ENCODE data around the gene ETS2.

The ETS2 gene

DNA sequence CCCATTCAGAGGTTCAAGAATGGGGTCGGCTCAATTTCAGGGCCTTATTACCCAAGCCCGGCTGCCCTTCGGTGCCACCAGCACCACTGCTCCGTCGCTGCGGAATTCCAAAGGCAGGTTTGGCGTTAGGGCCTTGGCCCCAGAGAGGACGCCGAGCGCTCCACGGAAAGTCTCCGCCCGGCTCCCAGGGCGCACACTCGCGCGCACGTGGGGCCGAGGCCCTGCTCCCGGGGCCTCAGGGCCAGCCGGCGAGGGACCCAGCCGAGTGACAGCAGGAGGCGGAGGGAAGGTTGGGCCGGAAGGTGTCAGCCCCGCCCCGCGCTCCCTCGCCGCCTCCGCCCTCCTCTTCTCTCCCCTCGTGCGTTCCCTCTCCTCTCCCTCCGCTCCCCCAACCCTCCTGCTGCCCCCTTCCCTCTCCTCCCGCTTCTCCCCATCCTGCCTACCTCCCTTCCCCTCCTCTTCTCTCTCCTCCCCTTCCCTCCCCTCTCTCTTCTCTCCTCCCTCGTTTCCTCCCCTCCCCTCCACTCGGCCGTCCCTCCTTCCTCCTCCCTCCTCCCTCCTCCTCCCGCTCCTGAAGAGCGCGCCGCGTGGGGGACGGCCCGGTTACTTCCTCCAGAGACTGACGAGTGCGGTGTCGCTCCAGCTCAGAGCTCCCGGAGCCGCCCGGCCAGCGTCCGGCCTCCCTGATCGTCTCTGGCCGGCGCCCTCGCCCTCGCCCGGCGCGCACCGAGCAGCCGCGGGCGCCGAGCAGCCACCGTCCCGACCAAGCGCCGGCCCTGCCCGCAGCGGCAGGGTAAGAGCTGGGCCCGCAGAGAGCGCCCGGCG lies at the start of gene ETS2:
ETS2 (plus strand) TSS at position 602 of the 825 bp plus-strand sequence. CDS start 4,106 bp downstream, outside the sequence.
- DNase-seq = peak; percentile 95

GRCh38 chr21:38756746-38757145 lies 49.0 kb upstream of the ETS2 start:
- DNase-seq = peak; percentile 91

DNA sequence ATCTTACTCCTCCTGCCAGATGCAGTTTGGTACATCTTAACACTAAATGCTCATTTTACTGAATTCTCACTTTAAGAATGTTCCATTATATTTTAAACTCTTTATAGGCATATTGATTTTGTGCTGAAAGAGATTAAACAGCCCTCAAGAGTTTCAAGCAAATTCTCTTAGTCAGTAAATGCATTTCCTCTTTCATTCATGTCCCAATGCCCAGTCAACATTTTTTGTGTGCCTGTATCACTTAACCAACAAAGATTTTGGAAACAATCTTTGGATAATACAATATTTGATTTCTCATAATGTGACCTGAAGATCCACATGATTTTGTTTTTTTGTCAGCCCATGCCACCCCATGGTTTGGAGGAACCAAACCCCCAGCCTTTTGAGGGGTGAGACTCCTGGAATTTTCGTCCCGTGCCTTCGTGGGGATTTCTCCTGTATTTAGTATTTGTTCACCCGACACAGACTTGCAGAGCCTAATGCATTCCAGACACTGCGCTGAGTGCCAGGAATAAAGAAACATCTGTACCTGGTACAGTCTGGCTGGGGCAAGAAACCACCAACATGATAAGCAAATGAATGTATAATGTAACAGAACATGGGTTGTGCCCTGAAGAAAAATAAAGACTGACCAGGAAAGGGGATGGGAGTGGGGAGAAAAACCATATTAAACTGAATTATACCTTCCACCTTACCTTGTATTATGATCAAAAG lies 47.1 kb upstream of the ETS2 start:
- no peak for DNase-seq

GRCh38 chr21:38759413-38759812 lies 46.3 kb upstream of the ETS2 start:
- no peak for DNase-seq

GRCh38 chr21:38760017-38760761 lies 45.5 kb upstream of the ETS2 start:
- no peak for DNase-seq

DNA sequence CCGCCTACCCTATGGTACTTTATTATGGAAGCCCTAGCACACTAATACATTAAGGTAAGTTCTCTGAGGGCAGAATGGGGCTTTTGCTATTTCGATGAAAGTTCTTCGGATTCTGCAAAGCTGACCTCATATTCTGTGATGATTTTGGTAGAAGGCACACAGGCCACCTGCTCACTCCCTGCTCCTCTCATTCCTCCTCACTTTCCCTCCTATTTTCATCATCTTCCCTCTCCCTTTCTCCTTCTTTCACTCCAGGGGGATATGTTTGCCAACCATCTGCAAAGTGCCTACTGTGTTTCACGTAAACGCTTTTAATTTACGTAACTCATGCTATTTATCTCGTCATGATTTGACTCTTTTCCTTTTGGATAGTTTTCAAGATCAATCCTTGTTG lies 45.0 kb upstream of the ETS2 start:
- DNase-seq = no peak

GRCh38 chr21:38761531-38761930 lies 44.2 kb upstream of the ETS2 start:
- no peak for DNase-seq

- DNase-seq = no peak
Measured at GRCh38 chr21:38765056-38765455, 40.7 kb upstream of the ETS2 start.

GRCh38 chr21:38766987-38767722 lies 38.6 kb upstream of the ETS2 start:
- DNase-seq = no peak

GRCh38 chr21:38768471-38769063 lies 37.2 kb upstream of the ETS2 start:
- peak; percentile 90 for DNase-seq

GRCh38 chr21:38769191-38769780 lies 36.4 kb upstream of the ETS2 start:
- peak; percentile 85 for DNase-seq

GRCh38 chr21:38770660-38771059 lies 35.1 kb upstream of the ETS2 start:
- no peak for DNase-seq

GRCh38 chr21:38771536-38771935 lies 34.2 kb upstream of the ETS2 start:
- no peak for DNase-seq

DNA sequence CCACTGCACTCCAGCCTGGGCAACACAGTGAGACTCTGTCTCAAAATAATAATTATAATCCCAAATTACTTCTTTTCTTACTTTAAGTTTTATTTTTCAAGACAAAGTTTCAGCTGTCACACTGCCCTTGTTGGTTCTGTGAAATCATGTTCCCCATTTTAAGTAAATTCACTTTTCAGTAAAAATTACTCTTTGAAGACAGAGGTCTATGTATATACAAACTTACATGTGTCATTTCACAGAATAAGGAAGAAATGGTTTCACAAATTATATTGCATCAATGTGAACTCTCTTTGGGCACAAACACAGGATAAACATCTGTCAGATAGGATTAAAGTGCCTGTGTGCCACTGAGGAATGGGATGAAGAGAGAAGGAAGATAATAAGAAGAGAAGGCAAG lies 33.1 kb upstream of the ETS2 start:
- no peak for DNase-seq

- DNase-seq = peak; percentile 98
Measured at GRCh38 chr21:38773099-38774061, 32.3 kb upstream of the ETS2 start.

DNA sequence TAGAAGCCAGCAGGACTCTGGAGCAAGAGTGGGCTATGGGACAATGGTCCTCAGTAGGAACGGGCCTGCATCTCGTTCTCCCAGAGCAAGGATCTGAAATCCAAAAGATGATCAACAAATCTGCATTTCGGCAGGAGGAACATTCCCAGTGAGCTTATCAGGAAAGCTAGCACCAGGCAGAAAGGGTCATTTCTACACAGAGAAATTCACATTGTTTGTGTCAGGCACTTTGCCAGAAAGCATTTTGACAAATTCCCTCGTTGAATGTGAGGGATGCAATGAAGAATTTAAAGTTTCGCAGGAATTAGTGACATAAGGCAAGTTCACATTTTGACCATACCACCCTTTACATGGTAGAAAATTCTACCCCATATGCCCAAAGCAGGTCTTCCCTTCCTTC lies 31.6 kb upstream of the ETS2 start:
- DNase-seq = peak; percentile 36

GRCh38 chr21:38774586-38775285 lies 31.0 kb upstream of the ETS2 start:
- no peak for DNase-seq

DNA sequence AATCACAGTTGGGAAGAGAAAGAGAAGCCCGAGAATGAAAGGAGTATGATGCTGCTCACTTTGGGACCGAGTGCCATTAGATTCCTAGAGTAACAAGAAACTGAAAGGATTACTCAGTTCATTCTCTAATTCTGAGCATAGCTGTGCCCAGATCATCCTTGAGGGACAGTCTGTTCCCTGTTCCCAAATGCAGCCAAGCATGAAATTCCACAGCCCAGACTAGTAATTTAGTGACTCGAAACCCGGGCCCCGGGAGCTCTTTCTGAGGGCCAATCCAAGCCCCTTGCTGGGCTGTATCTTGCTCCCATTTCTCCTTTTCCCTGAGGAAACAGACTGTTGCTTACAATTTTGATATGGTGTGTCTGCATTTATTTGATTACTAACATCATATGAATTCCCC lies 30.0 kb upstream of the ETS2 start:
- DNase-seq = no peak

DNA sequence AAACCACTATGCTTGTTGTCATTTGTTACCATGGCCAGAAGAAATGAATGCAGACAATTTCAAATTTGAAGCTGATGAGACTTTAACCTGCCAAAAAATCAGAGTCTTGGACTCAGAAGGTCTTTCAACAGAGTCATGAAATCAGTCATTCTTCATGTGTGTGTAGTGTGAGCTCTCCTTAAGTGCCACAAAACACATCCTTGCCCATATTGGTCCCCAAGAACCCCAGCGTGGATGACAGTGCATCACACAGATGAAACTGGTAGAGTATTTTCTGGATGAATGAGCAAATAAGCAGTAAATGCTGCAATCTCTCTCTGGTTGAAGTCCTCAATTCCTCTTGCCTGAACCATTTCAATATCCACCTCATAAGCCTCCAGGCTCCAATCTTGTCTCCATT lies 28.7 kb upstream of the ETS2 start:
- no peak for DNase-seq

GRCh38 chr21:38777531-38777930 lies 28.2 kb upstream of the ETS2 start:
- DNase-seq = no peak
